Kidney capillary endothelial cell (primary cell): ENCODE measurements around the gene POLR2B.
"Not testable (repeated sequence)": the region's sequence is repeated elsewhere in the genome, so short reads cannot be mapped to it uniquely, and the experiment has no call there.

Experiments used
- DNase-seq: peaks from one replicate; pipeline ENCODE4 v3.0.0-alpha.2; 2018; ENCODE audit warnings: low spot score

The POLR2B gene

DNA sequence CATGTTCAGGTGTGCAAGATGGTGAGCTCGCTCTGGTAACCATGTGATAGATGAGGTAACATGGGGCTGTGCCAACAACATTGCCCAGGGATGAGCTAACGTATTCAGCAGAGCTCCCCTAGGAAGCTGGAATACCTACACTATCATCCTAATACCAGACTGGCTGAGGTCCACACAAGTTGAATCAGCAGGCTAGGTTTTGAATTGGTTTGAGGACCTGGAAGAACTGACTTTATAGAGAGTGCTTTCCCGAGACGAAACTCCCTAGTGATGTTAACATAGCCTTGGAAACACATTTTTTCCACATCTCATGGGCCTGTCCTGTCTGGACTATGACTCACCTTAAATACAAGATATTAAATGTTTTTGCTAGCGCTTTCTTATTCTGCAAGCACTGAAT lies 74.8 kb downstream of the POLR2B start:
- no peak for DNase-seq

DNA sequence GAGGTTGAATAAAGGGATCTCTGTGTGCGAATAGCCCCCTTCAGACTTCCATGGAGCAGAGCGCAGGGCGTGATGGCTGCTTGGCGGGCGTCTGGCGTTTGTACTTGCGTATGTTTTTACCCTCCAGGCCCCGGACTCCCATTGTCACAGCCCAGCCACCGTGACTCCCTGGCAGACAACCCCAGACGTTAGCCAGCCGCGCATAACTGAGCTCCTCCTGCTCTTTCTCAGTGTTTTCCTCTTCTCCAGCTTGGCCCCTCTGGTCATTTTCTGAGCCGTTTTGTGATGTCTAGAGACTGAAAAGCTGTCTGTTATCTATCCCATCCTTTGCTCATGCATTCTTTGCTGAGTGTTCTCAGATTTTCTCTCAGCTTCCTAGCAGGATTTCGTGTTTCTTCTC lies 77.2 kb downstream of the POLR2B start:
- no peak for DNase-seq

DNA sequence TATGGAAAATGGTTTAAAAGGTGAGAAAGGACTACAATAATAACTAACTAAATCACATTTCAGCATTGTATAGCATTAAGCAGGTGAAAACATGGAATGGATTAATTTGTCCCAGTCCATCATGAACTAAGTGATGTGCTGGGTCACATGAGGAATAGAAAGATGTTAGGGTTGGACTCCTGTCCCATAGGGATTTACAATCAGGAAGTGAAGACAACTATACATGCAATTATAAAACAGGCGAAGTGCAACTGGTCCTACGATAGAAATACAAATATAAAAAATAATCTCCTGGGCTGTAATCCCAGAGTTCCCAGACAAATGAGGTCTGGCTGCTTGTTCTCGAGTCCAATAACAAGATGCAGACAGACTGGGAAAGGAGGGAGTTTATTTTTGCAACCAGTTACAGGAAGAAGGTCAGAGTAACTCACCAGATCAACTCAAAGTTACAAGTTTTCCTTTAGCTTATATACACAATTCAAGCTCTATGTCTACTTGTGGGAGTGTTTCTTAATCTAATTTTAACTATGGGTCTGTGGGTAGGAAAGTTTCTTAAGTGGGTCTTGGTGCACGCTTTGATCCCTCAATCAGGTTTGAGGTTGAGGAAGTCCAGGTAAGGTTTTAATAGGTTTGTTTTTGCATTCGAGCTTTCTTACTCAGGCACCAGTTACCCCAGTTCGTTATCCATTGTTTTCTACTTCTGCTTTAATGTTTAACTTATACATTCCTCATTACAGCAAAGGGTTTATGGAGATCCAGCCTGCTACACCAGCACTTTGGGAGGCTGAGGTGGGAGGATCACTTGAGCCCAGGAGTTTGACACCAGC lies 81.4 kb downstream of the POLR2B start:
- no peak for DNase-seq

DNA sequence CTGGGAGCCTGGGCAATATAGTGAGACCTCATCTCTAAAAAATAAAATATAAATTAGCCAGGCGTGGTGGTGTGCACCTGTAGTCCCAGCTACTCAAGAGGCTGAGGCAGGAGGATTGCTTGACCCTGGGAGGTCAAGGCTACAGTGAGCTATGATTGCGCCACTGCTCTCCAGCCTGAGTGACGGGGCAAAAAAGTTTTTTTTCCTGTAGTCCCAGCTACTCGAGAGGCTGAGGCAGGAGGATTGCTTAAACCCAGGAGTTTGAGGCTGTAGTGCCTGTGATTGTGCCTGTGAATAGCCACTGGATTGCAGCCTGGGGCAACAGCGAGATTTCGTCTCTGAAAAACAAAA lies 82.0 kb downstream of the POLR2B start:
- not testable (repeated sequence) for DNase-seq

DNA sequence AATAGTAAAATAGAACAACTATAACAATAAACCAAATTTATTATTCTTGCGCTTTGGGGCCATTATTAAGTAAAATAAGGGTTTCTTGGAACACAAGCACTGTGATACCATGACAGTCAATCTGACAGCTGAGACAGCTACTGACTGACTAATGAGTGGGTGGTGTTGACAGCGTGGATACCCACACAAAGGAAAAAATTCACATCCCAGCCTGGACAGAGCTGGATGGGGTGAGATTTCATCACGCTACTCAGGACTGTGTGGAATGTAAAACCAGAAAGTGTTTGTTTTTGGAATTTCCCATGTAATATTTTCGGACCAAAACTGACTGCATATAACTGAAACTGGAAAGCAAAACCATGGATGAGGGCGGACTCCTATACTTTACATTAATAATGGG lies 82.7 kb downstream of the POLR2B start:
- no peak for DNase-seq

DNA sequence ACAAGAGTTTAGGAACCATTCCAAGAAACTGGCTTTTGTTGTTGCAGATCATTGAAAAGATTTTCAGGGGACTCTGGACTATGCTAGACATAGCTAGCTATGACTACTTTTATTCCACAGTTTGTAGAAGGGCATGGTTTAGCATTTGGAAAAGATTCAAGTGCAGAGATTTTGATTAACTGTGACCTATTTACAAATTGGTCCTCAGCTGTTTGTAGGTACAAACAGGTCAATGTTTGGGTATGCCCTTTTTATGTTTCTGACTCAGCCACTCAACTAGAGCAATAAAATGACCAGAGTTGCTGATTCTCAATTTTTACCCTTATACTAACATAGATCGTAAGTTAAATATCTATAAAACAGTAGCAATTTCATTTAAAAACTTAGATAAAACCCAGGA lies 84.8 kb downstream of the POLR2B start:
- no peak for DNase-seq

DNA sequence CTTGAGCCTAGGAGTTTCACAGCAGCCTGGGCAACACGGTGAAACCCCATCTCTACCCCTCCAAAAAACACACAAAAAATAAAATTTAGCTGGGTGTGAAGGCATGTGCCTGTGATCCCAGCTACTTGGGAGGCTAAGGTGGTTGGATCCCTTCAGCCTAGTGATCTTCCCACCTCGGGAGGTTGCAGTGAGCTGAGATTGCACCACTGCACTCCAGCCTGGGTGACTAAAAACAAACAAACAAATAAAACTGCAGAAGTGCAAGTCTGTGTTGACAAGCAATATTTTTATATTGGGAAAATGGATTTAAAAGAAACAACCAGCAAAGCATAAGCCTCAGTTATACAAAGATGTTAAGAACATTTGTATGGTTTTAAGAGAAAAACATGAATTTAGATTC lies 85.4 kb downstream of the POLR2B start:
- DNase-seq, result no peak

DNA sequence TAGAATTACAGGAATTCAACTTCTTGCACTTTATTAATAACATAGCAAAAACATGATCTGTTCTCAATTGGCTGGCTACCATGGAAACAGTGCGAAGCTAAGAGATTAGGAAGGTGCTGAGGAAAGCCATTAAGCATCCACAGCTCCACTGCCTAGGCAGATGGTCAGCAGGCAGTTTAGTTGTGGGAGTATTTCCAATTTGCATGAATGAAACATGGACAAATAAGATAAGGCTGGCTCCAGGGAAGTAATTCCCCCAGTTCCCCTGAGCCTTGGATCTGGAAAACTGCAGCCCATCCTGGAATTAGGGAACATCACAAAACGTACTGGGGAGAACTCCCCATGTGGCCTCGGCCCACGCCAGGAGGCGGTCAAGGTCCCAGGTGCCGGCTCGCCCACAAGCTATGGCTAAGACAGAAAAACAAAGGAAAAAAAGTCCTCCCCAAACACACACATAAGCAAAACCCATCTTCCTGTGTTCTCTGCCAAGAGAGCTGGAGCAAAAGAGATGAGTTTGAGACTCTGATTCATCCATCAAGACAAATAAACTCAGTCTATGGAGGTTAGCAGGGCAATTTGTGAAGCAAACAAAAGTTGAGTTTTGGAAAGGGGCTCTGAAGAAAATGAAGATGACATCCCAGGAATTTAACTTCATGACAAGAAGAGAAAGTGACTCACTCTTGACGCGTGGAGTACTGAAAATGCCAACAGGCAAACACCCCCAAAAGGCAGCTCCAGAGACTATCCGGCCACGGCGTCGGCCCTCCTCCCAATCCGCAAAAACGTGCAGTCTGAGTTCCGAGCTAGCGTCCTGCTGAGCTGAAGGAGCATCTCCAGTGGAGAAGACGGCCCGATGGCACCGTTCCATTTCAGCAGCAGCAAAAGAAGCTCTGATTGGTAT lies 86.4 kb downstream of the POLR2B start:
- DNase-seq, result no peak

DNA sequence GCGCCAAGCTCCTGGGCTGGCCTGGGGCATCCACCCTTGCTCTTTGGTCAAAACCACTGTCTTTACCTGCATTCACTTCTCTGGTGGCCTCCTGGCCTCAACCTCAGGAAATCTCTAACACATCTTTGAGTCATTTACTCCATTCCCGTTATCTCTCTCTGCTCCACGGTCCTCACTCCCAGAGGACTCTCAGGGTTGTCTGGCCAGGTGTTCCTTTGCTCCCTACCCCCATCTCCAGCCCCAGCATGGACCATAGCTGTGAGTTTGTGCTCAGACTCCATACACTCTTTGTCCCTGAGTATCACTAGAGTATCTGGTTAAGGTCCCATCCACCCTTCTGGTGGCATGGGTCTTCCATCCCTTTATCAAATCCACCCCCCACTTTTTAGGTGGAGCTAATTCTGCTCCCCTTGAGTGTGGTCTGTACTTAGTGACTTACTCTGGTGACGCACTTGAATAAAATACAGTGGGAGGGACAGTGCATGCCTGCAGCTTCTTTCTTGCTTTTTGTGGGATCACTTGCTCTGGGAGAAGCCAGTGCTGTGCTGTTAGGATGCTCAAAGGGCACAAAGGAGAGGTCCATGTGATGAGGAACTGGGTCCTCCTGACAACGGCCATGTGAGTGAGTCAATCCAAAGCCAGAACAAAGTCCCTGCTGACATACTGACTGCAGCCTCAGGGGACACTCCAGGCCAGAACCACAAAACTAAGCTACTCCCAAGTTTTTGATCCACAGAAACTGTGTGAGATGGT lies 87.2 kb downstream of the POLR2B start:
- no peak for DNase-seq

DNA sequence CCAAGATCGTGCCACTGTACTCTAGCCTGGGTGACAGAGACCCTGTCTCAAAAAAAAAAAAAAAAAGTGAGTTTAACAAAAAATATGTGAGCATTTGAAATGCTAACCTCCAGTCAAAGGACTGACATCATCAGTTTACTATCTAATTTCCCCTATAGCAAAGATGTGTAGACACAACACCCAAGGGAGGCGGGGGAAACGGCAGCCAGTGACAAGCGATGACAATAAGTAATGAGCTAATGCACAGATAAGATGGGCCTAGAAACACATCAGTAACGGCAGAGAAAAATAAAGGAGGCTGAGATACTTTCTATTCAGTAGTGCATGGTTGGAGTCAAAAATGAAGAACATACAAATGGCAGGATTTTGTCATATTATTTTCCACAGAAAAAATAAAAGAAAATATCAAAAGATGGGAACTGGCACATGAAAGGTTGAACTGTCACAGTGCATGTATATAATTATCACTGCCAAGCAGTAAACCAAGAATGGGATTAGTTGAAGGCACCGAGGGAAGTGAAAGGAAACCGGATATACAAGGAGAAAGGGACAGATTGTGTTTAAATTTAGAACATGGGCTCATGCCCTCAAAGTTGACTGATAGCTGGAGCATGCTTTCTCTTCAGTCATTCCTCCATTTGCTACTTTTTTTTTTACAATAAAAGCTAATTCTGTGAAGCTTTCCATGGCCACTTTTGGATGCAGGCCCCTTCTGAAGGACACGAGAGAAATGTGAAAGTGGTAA lies 89.7 kb downstream of the POLR2B start:
- DNase-seq, result no peak

DNA sequence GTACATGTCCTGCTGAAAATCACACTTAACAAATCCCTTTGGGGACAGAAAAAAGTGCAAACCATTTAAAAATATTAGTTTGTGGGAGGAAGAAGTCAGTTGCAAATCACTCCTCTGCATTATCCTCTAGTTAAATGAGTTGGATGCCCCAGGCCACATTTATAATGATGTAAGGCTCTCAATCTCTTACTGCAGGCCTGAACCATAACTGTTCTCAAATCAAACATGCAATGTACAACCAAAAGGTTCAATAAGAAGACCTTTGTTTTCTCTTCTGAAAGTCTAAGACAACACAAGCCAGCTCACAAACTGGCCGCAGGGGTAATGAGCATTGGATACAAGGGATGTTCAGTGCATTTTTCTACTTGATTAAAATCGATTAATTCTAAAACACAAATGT lies 91.8 kb downstream of the POLR2B start:
- no peak for DNase-seq

DNA sequence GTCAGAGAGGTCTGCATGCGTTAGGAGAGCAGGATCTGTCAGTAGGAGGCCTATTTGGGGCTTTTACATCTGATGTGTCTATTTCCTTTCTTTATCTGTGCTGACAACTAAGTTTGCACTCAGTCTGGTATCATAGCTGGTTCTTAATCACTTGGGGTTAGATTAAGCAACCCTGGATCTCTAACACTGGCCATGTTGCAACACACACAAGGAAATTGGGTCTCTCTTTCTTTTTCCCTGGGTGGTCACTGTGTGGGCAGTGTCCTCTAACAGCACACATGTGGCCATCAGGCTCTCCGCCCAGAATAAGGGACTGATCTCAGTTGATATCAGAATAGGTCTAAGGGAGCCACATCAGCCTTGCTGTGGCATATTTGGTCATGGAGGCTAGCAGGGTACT lies 92.6 kb downstream of the POLR2B start:
- DNase-seq, result no peak

DNA sequence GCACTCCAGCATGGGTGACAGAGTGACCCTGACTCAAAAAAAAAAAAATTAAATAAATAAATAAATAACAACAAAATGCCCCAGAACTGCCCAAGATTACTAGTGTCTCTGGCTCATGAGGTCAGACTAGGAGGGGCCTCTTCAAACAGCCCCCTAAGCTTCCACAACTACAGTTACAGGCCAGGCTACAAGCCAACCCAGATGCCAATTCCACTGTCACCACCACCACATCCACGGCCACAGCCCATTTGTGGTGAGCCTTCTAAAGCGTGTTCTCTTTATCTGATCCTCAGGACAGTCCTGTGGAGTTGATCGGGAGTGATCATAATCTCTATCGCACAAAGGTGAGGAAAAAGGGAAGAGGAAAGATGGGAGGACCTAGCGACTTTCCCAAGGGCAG lies 94.9 kb downstream of the POLR2B start:
- DNase-seq, result no peak

DNA sequence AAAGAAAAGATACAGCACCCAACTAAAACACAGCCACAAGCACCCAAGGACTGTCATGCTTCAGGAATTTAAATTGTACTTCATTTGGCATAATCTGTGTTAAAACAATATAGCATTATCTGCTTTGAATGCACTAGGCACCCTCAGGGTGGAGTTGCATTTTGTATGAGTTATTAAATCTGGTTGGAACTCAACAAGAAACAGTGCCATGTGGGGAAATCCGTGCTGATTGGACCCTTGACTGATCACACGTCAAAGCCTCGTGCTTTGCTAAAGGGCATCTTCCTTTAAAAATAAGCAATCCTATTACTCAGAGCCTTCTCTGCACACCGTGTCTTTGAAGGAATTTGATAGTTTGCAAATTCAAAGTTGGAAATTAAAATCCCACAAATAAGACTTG lies 96.0 kb downstream of the POLR2B start:
- no peak for DNase-seq

DNA sequence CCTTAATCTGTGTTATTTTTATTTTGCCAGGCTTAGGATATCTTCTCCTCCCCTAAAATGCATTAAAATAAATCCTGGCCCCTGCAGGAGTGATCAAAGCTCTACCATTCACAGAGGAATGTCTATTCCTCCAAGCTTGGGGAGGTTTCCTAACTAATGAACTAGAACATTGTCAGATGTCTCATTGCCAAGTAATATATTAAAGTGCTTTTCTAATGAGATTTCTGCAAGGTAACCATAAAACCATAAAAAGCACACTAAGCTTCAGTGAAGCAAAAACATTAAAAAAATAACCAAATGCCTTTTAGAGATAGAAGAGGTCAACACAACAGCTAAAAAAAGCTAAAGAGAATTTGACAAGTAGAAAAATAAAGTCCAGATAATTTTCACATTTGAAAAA lies 96.7 kb downstream of the POLR2B start:
- DNase-seq, result no peak

DNA sequence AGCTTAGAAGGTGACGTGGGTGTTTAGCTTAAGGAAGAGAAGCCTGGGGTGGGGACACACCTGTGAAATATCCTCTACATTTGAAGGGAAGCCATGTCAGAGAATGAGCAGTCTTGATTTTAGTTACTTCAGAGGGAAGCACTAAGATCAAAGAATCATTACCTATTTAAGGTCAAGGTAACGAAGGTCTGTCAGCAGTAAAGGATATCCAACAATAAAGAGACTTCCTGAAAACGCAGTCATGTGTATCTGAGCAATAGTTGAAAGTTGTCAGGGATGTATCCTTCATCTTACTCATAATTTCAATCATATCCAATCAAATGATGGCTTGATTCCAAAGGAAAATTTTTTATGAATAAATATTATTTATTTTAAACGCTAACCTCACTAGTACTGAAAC lies 98.0 kb downstream of the POLR2B start:
- DNase-seq, result no peak

DNA sequence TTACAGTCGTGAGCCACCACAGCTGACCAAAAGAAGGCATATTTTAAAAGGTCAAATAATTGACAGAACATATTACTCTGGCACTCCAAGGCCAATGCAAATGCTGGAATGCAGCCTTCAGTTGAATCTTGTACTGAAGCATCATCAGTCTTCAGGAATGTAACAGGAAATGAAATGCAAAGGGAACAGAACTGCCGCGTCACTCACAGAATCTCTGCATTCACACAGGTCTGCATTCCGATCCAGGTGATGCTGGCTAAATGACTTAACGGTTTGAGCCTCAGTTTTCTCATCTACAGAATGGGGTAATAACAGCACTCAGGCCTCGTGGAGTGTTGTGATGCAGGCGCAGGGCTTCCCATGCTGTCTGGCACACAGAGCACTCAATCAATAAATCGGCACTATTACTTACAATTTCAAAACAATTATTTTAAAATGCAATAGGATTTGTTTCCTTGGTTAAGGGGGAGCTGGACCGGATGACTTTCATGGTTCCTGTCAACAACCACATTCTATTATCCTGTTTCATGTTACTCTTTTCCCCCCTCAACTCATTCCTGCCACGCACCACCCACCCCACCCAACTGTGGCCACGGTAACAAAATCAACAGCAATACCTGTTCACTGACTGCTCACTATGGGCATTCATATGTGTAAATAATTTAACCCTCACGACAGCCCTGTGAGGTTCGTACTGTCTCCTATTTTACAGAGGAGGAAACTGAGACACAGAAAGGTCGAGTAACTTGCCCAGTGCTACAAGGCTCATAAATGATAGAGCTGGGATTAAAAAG lies 99.1 kb downstream of the POLR2B start:
- peak; percentile 82 for DNase-seq

DNA sequence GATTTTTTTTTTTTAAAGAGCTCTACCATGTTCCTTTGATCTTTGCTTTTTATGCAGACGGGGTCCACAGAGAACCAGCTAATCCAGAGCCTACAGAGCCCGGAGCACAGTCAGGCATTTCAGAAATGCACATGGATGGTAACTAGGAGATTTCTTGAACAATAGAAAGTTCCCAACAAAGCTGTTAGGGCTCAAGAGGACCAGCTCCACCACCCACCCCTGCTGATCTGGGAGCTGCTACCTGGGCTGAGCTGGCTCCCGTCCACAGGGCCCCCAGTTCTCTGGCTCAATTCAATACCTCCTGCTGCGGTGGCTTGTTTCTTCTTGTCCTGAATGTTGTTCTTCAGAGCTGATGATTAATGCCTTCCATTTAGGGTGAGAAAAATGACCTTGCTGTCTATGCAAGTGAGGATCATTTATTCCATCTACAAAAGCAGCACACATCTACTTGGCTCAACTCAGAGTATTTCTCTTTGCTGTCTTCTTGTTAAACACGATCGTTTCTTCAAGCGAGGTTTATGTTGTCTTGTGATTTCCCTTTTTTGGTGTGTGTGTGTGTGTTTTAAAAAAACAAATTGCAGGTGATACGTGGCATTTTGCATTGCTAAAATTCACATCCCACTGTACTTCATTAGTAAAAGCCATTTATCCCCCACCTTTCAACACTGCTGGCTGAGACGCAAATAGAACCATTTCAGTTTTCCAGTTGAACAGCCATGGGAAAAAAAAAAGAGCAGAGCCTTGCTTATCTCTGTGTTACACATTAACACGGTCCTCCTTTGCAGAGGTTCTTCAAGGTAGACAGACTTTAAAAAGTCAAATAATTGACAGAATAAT lies 100.2 kb downstream of the POLR2B start:
- DNase-seq, result no peak
